T-helper 17 cell (primary cell): Measurements from ENCODE around the gene ZNF750. TPM values are rescaled to one million over a fixed set of nuclear protein-coding genes. Genes with fewer than 3 reads are reported as not detected.

Experiments used
- ATAC-seq: fragments of 150-1000 bp; cut with Tn5 transposase; 2 replicates; pipeline ENCODE4 v1.10.0; 2021; ENCODE audit warnings: mild to moderate bottlenecking, moderate library complexity
- DNase-seq, 3 donors: peaks; one replicate each; pipeline versions ENCODE4 v3.0.0 to v3.0.0-alpha.2; 2020 to 2021
- H3K9me3 ChIP-seq: one replicate; pipeline ENCODE4 v1.7.0; 2013; ENCODE audit warnings: low read length, mild to moderate bottlenecking; ENCODE audit not compliant: control insufficient read depth, poor library complexity, severe bottlenecking
- H3K27ac Mint-ChIP-seq: one replicate; pipeline ENCODE4 v1.8.0; 2022; ENCODE audit warnings: mild to moderate bottlenecking, moderate library complexity, mixed read lengths
- H3K27me3 Mint-ChIP-seq: one replicate; pipeline ENCODE4 v1.8.0; 2022; ENCODE audit warnings: mixed read lengths
- H3K36me3 Mint-ChIP-seq: one replicate; pipeline ENCODE4 v1.8.0; 2022; ENCODE audit warnings: low read depth, mixed read lengths
- H3K4me1 Mint-ChIP-seq: one replicate; pipeline ENCODE4 v1.8.0; 2022; ENCODE audit warnings: mild to moderate bottlenecking, mixed read lengths
- H3K4me3 Mint-ChIP-seq: one replicate; pipeline ENCODE4 v1.8.0; 2022; ENCODE audit warnings: mild to moderate bottlenecking, moderate library complexity, mixed read lengths
- total RNA-seq, 4 donors: library from RNA in 2 of 4; stranded (reverse) in 2 of 4; gene quantifications; one replicate each; pipeline ENCODE4 v1.2.3 and lab custom pipeline; 2022 to 2026

The ZNF750 gene
- total RNA-seq, 2 donors from 2014 or later = not detected

DNA sequence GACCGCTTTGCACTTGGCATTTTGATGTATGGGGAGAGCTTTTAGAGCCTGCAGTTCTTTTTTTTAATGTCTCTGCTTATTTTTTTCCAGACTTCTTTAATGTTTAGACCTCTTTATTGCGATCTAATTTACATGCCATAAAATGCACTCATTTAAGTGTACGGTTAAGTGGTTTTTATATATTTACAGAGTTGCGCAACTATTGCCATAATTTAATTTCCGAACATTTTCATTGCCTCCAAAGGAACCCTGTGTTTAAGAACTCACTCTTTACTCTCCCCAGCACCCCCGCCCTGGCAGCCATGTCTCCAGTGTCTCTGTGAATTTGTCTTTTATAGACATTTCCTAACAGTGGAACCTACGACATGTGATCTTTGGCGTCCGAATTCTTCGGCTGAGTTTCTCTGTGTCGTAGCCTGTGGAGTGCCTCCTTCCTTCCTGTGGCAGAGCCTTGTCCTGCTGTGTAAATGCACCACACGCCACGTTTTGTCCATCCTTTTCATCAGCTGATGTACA lies 24.0 kb downstream of the ZNF750 start:
- no peaks in the 10 kb centered on the region for H3K9me3 ChIP-seq
- ATAC-seq (no peak), DNase-seq (no peak)
- H3K27me3 Mint-ChIP-seq = no peaks in the 10 kb centered on the region
- peaks cover 18% of the 10 kb centered on the region for H3K36me3 Mint-ChIP-seq
- peaks cover 7% of the 10 kb centered on the region for H3K4me1 Mint-ChIP-seq
- H3K27ac Mint-ChIP-seq = no peak overlapping the region
- H3K4me3 Mint-ChIP-seq = no peak overlapping the region

DNA sequence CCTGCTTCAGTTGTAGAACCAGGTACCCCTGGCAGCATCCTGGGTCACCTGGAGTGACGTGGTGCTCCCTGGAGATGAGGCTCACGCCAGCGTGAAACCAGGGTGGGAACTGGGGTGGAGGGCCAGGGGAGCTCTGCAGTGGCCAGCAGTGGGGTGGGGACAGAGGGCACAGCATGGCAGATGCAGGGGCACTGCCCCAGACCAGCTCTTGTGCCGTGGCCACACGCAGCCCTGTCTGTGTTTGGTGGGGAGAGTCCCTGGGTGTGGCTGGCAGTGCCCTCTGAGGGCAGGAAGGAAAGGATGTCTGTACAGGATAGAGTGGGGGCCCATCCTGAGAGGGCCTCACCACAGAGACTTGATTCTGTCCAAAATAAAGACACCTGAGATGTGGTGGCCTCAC lies 24.5 kb downstream of the ZNF750 start:
- Mint-ChIP-seq H3K27me3 (no peaks in the 10 kb centered on the region), H3K36me3 (peaks cover 16% of the 10 kb centered on the region), H3K4me1 (peaks cover 7% of the 10 kb centered on the region), H3K27ac (no peak overlapping the region), H3K4me3 (no peak overlapping the region)
- no peak for ATAC-seq
- DNase-seq = no peak
- H3K9me3 ChIP-seq = no peaks in the 10 kb centered on the region

GRCh38 chr17:82814834-82815233 lies 25.0 kb downstream of the ZNF750 start:
- no peak for ATAC-seq

GRCh38 chr17:82813299-82814051 lies 26.3 kb downstream of the ZNF750 start:
- Mint-ChIP-seq H3K27ac (peak overlapping the region; percentile 72), H3K36me3 (peaks cover 13% of the 10 kb centered on the region), H3K4me1 (peaks cover 7% of the 10 kb centered on the region), H3K27me3 (no peaks in the 10 kb centered on the region), H3K4me3 (no peak overlapping the region)
- no peaks in the 10 kb centered on the region for H3K9me3 ChIP-seq
- ATAC-seq (no peak), DNase-seq (no peak)

More at GRCh38 chr17:82814834-82815233, 25.0 kb downstream of the ZNF750 start:
- Mint-ChIP-seq H3K4me1 (peaks cover 7% of the 10 kb centered on the region), H3K36me3 (peaks cover 14% of the 10 kb centered on the region), H3K4me3 (no peak overlapping the region), H3K27ac (peak overlapping the region; percentile 61), H3K27me3 (no peaks in the 10 kb centered on the region)
- no peak for DNase-seq
- no peaks in the 10 kb centered on the region for H3K9me3 ChIP-seq

GRCh38 chr17:82812601-82813000 lies 27.2 kb downstream of the ZNF750 start:
- H3K27ac Mint-ChIP-seq = no peak overlapping the region
- H3K27me3 Mint-ChIP-seq = no peaks in the 10 kb centered on the region
- DNase-seq (no peak), ATAC-seq (no peak)
- peaks cover 10% of the 10 kb centered on the region for H3K36me3 Mint-ChIP-seq
- no peak overlapping the region for H3K4me3 Mint-ChIP-seq
- no peaks in the 10 kb centered on the region for H3K9me3 ChIP-seq
- peaks cover 7% of the 10 kb centered on the region for H3K4me1 Mint-ChIP-seq

GRCh38 chr17:82812058-82812457 lies 27.8 kb downstream of the ZNF750 start:
- H3K4me1 Mint-ChIP-seq = peaks cover 7% of the 10 kb centered on the region
- DNase-seq = no peak
- H3K9me3 ChIP-seq = no peaks in the 10 kb centered on the region
- no peak overlapping the region for H3K27ac Mint-ChIP-seq
- H3K36me3 Mint-ChIP-seq = peaks cover 10% of the 10 kb centered on the region
- no peaks in the 10 kb centered on the region for H3K27me3 Mint-ChIP-seq
- H3K4me3 Mint-ChIP-seq = no peak overlapping the region
- ATAC-seq = no peak

- no peaks in the 10 kb centered on the region for H3K27me3 Mint-ChIP-seq
- DNase-seq (no peak), ATAC-seq (no peak)
- no peak overlapping the region for H3K27ac Mint-ChIP-seq
- peaks cover 6% of the 10 kb centered on the region for H3K36me3 Mint-ChIP-seq
- H3K4me3 Mint-ChIP-seq = no peak overlapping the region
- no peaks in the 10 kb centered on the region for H3K9me3 ChIP-seq
- peaks cover 13% of the 10 kb centered on the region for H3K4me1 Mint-ChIP-seq
Measured at GRCh38 chr17:82810644-82811430, 29.0 kb downstream of the ZNF750 start.

GRCh38 chr17:82808921-82809905 lies 30.6 kb downstream of the ZNF750 start:
- H3K9me3 ChIP-seq = no peaks in the 10 kb centered on the region
- ATAC-seq (no peak), DNase-seq (no peak)
- Mint-ChIP-seq H3K4me3 (no peak overlapping the region), H3K27ac (no peak overlapping the region), H3K4me1 (peaks cover 7% of the 10 kb centered on the region), H3K27me3 (no peaks in the 10 kb centered on the region), H3K36me3 (peaks cover 5% of the 10 kb centered on the region)

GRCh38 chr17:82808006-82808405 lies 31.8 kb downstream of the ZNF750 start:
- ATAC-seq (no peak), DNase-seq (no peak)
- H3K4me1 Mint-ChIP-seq = peaks cover 8% of the 10 kb centered on the region
- H3K27ac Mint-ChIP-seq = no peak overlapping the region
- no peaks in the 10 kb centered on the region for H3K36me3 Mint-ChIP-seq
- no peaks in the 10 kb centered on the region for H3K9me3 ChIP-seq
- H3K27me3 Mint-ChIP-seq = no peaks in the 10 kb centered on the region
- H3K4me3 Mint-ChIP-seq = no peak overlapping the region

- Mint-ChIP-seq H3K27me3 (no peaks in the 10 kb centered on the region), H3K36me3 (no peaks in the 10 kb centered on the region), H3K4me1 (peaks cover 8% of the 10 kb centered on the region), H3K4me3 (no peak overlapping the region), H3K27ac (no peak overlapping the region)
- no peaks in the 10 kb centered on the region for H3K9me3 ChIP-seq
- DNase-seq = no peak
- no peak for ATAC-seq
Measured at GRCh38 chr17:82807562-82807961, 32.3 kb downstream of the ZNF750 start.

DNA sequence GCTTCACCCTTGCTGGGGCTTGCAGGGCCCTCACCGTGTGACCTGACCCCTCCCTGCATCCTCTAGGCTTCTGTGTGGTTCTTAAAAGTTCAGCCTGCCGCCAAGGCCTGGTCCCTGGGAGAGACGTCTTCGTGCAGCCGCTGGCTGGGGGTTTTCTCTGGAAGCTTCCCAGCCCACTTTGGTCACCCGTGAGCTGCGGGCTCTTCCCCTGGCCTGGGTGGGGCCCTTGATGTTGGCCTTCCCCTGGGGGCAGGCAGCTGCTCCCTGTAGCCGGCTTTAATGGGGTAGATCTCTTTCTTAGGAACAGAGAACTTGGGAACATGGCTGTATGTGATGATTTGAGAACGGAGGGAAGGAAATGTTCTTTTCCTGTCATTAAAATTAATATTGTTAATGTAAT lies 32.7 kb downstream of the ZNF750 start:
- H3K9me3 ChIP-seq = no peaks in the 10 kb centered on the region
- H3K36me3 Mint-ChIP-seq = no peaks in the 10 kb centered on the region
- H3K27ac Mint-ChIP-seq = no peak overlapping the region
- no peak overlapping the region for H3K4me3 Mint-ChIP-seq
- DNase-seq (no peak), ATAC-seq (no peak)
- peaks cover 11% of the 10 kb centered on the region for H3K4me1 Mint-ChIP-seq
- H3K27me3 Mint-ChIP-seq = no peaks in the 10 kb centered on the region

GRCh38 chr17:82806645-82807044 lies 33.2 kb downstream of the ZNF750 start:
- no peak overlapping the region for H3K4me3 Mint-ChIP-seq
- no peaks in the 10 kb centered on the region for H3K27me3 Mint-ChIP-seq
- peaks cover 12% of the 10 kb centered on the region for H3K4me1 Mint-ChIP-seq
- DNase-seq (no peak), ATAC-seq (no peak)
- peak overlapping the region; percentile 45 for H3K27ac Mint-ChIP-seq
- H3K9me3 ChIP-seq = no peaks in the 10 kb centered on the region
- no peaks in the 10 kb centered on the region for H3K36me3 Mint-ChIP-seq

GRCh38 chr17:82805823-82806222 lies 34.0 kb downstream of the ZNF750 start:
- no peak for DNase-seq
- peaks cover 17% of the 10 kb centered on the region for H3K4me1 Mint-ChIP-seq
- H3K9me3 ChIP-seq = no peaks in the 10 kb centered on the region
- H3K36me3 Mint-ChIP-seq = peaks cover 2% of the 10 kb centered on the region
- no peaks in the 10 kb centered on the region for H3K27me3 Mint-ChIP-seq
- H3K4me3 Mint-ChIP-seq = no peak overlapping the region
- no peak for ATAC-seq
- peak overlapping the region; percentile 45 for H3K27ac Mint-ChIP-seq
